RWPE1 (cell line): ENCODE results near the gene MYO16.

Experiments
- CTCF ChIA-PET: fragments of 350-600 bp; sonication (Branson Sonifier 250); formaldehyde crosslinking; extraction: SDS; loops from one replicate; lab custom pipeline; 2021; lab: Yijun Ruan, JAX
- POLR2A ChIA-PET: fragments of 400-600 bp; formaldehyde crosslinking; extraction: SDS; loops from one replicate; lab custom pipeline; 2020; ENCODE audit warnings: antibody characterized with exemption; ENCODE audit not compliant: low non-redundant PET; lab: Yijun Ruan, JAX
- DNase-seq: peaks from one replicate; pipeline ENCODE4 v3.0.0; 2012; ENCODE audit warnings: low spot score
- H3K27ac ChIP-seq: fragments of 450-650 bp; 2 replicates; pipeline ENCODE4 v1.5.1; 2017
- CTCF ChIP-seq: fragments of 450-650 bp; conservative IDR thresholded peaks from 2 replicates; pipeline ENCODE4 v1.5.1; 2017; ENCODE audit warnings: low read depth, mild to moderate bottlenecking

The MYO16 gene

GRCh38 chr13:108940121-108940520 lies 310.7 kb downstream of the MYO16 start:
- no peak overlapping the region for H3K27ac ChIP-seq
- ChIA-PET POLR2A (no interaction called here), CTCF (no interaction called here)
- no peak for DNase-seq
- TF ChIP-seq CTCF = no peak

- no peak overlapping the region for H3K27ac ChIP-seq
- no peak for DNase-seq
- ChIA-PET CTCF (no interaction called here), POLR2A (no interaction called here)
- TF ChIP-seq CTCF = no peak
These were observed 314.4 kb downstream of the MYO16 start for GRCh38 chr13:108943842-108944241.

DNA sequence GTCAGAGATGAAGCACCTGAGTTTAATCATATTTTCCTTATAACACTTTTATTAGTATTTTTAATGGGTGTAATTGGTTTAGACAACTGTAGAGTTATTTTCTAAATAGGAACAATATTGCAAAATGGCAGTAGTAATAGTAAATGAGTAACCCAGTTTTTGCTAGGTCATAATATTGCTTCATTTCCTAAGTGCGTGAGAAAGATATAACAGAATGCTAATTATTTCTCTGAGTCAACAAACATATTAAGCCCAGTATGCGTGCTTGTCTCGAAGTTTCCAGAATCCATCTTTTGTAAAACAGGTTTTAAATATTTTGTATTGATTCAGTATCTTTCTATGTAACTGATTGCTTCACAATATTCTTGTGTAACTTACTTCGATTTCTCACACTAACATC lies 315.3 kb downstream of the MYO16 start:
- no peak overlapping the region for H3K27ac ChIP-seq
- ChIA-PET CTCF (no interaction called here), POLR2A (no interaction called here)
- peak; percentile 54 for DNase-seq
- no peak for TF ChIP-seq CTCF

DNA sequence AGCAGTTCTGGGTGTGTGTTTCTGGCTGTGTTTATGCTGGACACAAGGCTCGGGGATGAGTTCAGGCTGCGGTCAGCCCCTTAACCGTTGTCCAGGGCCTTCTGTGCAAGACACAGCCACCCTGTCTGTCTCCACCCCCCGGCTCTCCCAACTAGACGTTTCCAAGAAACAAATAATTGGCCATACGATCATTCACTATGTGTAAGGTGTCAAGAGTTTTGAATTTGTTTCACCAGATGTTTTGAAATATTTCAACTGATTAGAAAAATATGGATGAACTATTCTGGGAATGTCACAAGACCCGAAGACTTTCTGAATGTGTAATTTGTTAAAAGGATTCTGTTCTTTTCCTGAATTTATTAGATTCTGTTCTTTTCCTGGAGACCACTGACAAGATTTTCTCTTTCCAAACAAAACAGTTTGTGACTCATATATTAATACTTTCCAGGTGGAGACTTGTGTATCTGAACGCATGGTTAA lies 318.2 kb downstream of the MYO16 start:
- DNase-seq = no peak
- TF ChIP-seq CTCF = no peak
- ChIA-PET CTCF (interaction anchor here (0.6 kb wide), 1 partner anchor 31 kb away, joined by 3 read pairs; no protein-coding TSS in a partner anchor), POLR2A (no interaction called here)
- H3K27ac ChIP-seq = no peak overlapping the region

- ChIA-PET POLR2A (no interaction called here), CTCF (no interaction called here)
- H3K27ac ChIP-seq = no peak overlapping the region
- peak; percentile 12 for DNase-seq
- no peak for TF ChIP-seq CTCF
These were observed 318.9 kb downstream of the MYO16 start for GRCh38 chr13:108948251-108948671.

DNA sequence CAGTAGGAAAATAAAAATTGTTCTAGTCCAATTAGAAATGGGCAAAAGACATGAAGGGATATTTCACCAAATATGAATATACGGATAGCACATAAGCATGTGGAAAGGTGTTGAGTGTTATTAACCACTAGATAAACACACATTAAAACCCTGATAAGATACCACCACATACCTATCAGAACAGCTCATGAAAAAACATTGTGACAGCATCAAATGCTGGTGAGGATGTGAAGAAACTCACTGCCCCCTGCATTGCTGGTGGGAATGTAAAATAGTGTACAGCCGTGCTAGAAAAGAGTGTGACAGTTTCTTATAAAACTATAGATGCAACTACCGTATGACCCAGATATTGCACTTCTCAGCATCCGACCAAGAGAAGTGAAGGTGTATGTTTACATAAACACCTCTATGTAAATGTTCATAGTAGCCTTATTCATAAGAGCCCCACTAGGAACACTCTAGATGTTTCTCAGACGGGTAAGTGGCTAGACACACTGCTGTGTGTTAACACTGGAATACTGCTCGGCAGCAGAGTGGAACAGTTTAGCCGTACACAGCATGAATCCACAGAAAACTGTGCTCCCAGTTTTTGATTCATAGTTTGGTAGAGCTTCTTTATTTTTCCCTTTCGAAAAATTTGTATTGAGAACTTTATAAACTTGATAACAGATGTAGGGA lies 321.1 kb downstream of the MYO16 start:
- ChIA-PET CTCF (no interaction called here), POLR2A (no interaction called here)
- H3K27ac ChIP-seq = no peak overlapping the region
- DNase-seq = no peak
- no peak for TF ChIP-seq CTCF
